HAP-1 (cell line): ENCODE data around the gene MRPL39.

Experiments used
- DNase-seq, 2 experiments: peaks; one replicate each; pipeline ENCODE4 v3.0.0-alpha.2; 2016 to 2020; ENCODE audit warnings: low spot score in 2 of 2
- H3K27me3 ChIP-seq: fragments of 250-450 bp; sonication (Bioruptor Pico); 2 replicates; pipeline ENCODE4 v1.5.1; 2020; ENCODE audit warnings: low read depth, mild to moderate bottlenecking, moderate library complexity
- H3K36me3 ChIP-seq: fragments of 250-450 bp; sonication (Bioruptor Pico); replicated peaks from 2 replicates; pipeline ENCODE4 v1.5.1; 2020; ENCODE audit warnings: mild to moderate bottlenecking
- H3K4me1 ChIP-seq: fragments of 250-450 bp; sonication (Bioruptor Pico); 2 replicates; pipeline ENCODE4 v1.5.1; 2020; ENCODE audit warnings: mild to moderate bottlenecking
- H3K4me3 ChIP-seq: fragments of 250-450 bp; sonication (Bioruptor Pico); 2 replicates; pipeline ENCODE4 v1.5.1; 2020; ENCODE audit warnings: mild to moderate bottlenecking, moderate library complexity
- H3K9me3 ChIP-seq: fragments of 250-450 bp; sonication (Bioruptor Pico); 2 replicates; pipeline ENCODE4 v1.5.1; 2020; ENCODE audit warnings: mild to moderate bottlenecking, moderate library complexity
- in situ Hi-C: fragments of 300-500 bp; cut with MboI; formaldehyde crosslinking; loops from 3 replicates; pipeline ENCODE4 v1.14.3; 2020; ENCODE audit warnings: low sequenced_read_pairs, inconsistent platforms, mixed read lengths

MRPL39 gene

DNA sequence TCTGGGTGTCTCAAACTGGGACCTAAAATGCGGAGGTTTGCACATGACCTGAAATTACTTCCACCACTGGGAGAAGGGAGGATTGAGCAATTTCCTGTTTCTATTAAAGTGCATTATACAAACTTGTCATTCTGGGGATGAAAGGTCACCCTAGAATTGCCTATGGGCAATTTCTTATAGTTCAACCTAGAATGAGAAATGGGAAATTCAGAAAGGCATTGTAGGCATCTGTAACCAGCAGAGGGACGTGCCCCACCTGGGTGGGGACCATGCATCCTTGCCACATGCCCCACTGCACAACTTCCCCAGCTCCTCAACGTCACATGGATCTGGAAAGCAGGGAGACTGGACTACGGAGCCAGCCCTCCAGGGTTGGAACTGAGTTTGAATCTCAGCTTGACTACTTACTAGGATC, 47.0 kb downstream of the MRPL39 start:
- in situ Hi-C loops: no loop called here
- Histone ChIP-seq H3K27me3 (no peaks in the 10 kb centered on the region), H3K4me3 (no peak overlapping the region), H3K36me3 (no peaks in the 10 kb centered on the region; the same call in 1 of the 2 replicates), H3K9me3 (no peaks in the 10 kb centered on the region), H3K4me1 (no peaks in the 10 kb centered on the region)
- DNase-seq: no peak

DNA sequence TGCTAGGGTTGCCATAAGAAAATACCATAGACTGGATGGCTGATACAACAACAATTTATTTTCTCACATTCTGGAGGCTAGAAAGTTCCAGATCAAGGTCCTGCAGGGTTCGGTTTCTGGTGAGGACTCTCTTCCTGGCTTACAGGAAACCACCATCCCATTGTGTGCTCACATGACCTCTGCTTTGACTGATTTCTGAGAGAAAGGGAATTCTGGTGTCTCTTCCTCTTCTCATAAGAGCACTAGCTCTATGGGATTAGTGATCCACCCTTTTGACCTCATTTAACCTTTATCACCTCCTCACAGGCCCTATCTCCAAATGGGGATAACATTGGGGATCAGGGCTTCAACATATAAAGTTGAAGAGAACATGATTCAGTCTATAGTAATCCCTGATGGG, 47.5 kb downstream of the MRPL39 start:
- Histone ChIP-seq H3K9me3 (no peaks in the 10 kb centered on the region), H3K4me3 (no peak overlapping the region), H3K36me3 (no peaks in the 10 kb centered on the region; the same call in 1 of the 2 replicates), H3K27me3 (no peaks in the 10 kb centered on the region), H3K4me1 (no peaks in the 10 kb centered on the region)
- in situ Hi-C loops: no loop called here
- no peak for DNase-seq

DNA sequence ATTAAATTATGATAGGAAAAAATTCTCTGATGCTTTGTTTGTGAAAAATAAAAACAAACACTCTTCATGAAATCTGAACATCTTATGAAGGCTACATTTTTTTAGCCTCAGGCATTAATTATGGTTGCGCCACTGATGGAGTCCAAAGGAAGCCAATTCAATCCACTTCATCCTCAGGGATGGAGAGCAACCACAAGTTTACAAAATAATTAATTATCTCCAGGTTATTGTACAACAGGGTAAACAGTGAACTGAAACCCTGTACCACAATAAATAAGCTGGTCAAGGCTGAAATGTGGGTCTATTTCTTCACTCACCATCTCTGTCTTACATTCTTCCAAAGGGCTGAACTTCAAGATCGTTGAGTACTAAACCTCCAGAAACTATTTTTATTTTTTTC, 49.2 kb downstream of the MRPL39 start:
- Histone ChIP-seq H3K4me3 (no peak overlapping the region), H3K4me1 (peaks cover 2% of the 10 kb centered on the region), H3K27me3 (no peaks in the 10 kb centered on the region), H3K36me3 (no peaks in the 10 kb centered on the region; the same call in 1 of the 2 replicates), H3K9me3 (no peaks in the 10 kb centered on the region)
- DNase-seq: no peak
- in situ Hi-C loops: no loop called here

DNA sequence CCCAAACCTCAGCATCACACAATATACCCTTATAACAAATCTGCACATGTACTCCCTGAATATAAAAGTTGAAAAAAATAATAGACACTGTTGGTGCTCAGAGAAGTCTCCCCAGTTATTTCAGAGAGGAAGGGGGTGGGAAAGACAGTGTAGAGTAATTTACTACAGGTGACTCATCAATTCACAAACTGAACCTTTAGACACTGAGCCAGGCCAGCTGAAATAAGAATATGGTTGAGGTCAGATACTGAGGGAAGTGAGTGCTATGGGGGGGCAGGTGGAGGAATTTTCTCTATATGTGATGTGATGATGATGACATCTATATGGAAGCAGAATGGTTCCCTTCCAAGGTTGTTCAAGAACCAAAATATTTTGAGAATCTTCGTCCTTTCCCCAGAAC, 50.1 kb downstream of the MRPL39 start:
- in situ Hi-C loops: no loop called here
- peaks cover 8% of the 10 kb centered on the region for H3K4me1 ChIP-seq
- no peaks in the 10 kb centered on the region for H3K27me3 ChIP-seq
- DNase-seq: no peak
- no peaks in the 10 kb centered on the region for H3K9me3 ChIP-seq
- H3K36me3 ChIP-seq: no peaks in the 10 kb centered on the region
- no peak overlapping the region for H3K4me3 ChIP-seq

DNA sequence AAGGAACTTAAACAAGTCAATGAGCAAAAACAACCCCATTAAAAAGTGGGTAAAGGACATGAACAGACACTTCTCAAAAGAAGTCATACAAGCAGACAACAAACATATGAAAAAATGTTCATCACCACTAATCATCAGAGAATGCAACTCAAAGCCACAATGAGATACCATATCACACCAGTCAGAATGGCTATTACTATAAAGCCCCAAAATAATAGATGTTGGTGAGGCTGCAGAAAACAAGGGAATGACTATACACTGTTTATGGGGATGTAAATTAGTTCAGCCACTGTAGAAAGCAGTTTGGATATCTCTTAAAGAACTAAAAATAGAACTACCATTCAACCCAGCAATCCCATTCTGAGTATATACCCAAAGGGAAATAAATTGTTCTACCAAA, 51.2 kb downstream of the MRPL39 start:
- Histone ChIP-seq H3K36me3 (no peaks in the 10 kb centered on the region), H3K27me3 (no peaks in the 10 kb centered on the region), H3K9me3 (no peaks in the 10 kb centered on the region), H3K4me1 (peaks cover 8% of the 10 kb centered on the region), H3K4me3 (no peak overlapping the region)
- DNase-seq: no peak
- in situ Hi-C loops: no loop called here

DNA sequence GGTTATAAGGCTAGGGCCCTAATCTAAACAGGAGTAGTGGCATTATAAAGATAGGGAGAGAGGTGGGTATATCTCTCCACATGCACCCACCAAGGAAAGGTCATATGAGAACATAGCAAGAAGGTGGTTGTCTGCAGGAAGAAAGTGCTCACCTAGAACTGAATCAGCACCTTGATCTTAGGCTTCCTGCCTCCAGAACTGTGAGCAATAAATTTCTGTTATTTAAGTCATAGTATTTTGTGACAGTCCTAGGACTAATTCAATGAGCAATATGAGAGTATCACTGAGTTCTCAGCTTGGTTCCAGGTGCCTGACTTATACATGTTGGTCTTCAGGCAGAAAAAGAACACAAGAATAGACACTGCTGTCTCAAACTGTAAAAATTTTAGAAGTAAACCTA, 51.8 kb downstream of the MRPL39 start:
- no peaks in the 10 kb centered on the region for H3K9me3 ChIP-seq
- no peaks in the 10 kb centered on the region for H3K36me3 ChIP-seq
- no peak overlapping the region for H3K4me3 ChIP-seq
- peaks cover 8% of the 10 kb centered on the region for H3K4me1 ChIP-seq
- DNase-seq: no peak
- in situ Hi-C loops: no loop called here
- H3K27me3 ChIP-seq: no peaks in the 10 kb centered on the region

DNA sequence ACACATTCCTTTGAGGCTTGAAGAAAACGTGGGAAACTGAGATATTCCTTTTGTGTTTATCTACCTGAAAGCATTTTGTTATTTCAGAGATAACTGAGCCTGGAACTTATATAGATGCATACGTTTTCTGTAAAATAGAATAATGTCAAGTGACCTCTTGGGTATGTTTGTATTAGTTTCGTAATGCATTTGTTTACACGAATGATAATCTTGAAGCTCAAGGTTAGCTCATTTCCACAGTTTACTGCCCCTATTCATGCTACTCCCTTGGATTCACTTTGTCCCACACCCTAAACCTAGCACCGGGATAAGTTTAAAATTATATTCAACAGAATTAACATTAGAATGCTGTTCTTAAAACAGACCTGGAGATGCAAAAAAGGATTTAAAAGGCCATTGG, 54.4 kb downstream of the MRPL39 start:
- Histone ChIP-seq H3K27me3 (no peaks in the 10 kb centered on the region), H3K4me1 (peaks cover 8% of the 10 kb centered on the region), H3K4me3 (no peak overlapping the region), H3K36me3 (no peaks in the 10 kb centered on the region), H3K9me3 (no peaks in the 10 kb centered on the region)
- in situ Hi-C loops: no loop called here
- DNase-seq: peak in 1 of 2 experiments; percentile 17

DNA sequence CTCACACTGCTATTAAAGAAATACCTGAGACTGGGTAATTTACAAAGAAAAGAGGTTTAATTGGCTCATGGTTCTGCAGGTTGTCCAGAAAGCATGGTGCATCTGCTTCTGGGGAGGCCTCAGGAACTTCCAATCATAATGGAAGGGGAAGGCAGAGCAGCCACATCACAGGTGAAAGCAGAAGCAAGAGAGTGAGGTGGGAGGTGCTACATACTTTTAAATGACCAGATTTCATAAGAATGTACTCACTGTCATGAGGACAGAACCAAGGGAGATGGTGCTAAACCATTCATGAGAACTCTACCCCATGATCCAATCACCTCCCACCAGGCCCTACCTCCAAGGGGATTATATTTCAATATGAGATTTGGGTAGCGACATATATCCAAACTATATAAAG, 55.7 kb downstream of the MRPL39 start:
- Histone ChIP-seq H3K4me1 (peaks cover 8% of the 10 kb centered on the region), H3K36me3 (no peaks in the 10 kb centered on the region), H3K4me3 (no peak overlapping the region), H3K9me3 (no peaks in the 10 kb centered on the region), H3K27me3 (no peaks in the 10 kb centered on the region)
- no peak for DNase-seq
- in situ Hi-C loops: no loop called here

DNA sequence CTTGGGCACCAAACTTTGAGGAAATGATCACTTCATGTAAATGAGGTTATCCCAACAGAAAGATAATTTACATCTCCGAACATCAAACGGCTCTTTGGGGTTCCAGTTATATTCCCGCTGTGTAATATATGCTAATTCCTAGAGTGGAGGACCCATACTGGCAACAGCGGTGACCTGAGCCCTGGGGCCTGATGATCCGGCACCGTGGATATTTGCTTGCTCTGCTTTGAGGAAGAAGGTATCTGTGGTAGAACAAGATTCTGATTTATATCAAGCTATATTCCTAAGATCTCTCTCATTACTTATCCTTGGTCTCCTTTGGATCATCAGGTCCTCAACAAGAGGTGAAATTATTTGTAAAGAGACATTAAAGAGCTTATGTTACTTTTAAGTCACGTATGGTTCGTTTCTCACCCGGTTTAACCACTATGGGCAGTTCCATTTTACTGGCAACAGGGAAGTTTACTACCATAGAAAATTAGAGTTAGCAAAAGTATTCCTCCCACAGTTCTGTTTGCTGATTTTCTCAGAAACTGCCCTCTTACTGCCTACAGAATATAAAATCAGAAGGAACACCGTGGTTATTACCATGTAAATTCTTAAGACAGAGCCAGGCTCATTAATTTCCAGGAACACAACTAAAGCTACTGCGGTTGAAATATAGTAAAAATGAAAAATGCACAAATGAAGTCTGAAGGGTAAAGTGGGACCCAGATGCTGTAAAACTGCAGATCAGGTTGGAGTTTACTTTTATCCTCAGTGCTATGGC, 56.7 kb downstream of the MRPL39 start:
- no peak for DNase-seq
- in situ Hi-C loops: no loop called here
- no peaks in the 10 kb centered on the region for H3K36me3 ChIP-seq
- peaks cover 8% of the 10 kb centered on the region for H3K4me1 ChIP-seq
- no peaks in the 10 kb centered on the region for H3K27me3 ChIP-seq
- no peak overlapping the region for H3K4me3 ChIP-seq
- H3K9me3 ChIP-seq: no peaks in the 10 kb centered on the region

DNA sequence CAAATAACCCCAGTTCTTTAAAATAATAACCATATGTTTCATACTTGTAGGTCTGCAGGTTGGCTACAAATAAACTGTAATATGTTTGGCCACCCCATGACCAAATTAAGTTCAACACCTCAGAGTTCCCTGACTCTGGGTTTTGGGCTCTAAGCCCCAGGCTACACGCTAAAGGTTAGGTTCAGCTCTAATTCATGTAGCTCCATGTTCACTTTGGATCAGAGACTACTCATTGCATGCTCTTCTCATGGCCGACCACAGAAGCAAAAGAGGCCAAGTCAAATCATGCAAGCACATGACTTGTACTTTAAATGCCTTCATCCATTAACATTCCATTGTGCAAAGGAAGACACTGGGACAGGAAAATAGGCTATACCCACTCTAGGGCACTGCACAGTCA, 66.2 kb downstream of the MRPL39 start:
- in situ Hi-C loops: no loop called here
- Histone ChIP-seq H3K27me3 (no peaks in the 10 kb centered on the region), H3K4me1 (no peaks in the 10 kb centered on the region), H3K9me3 (no peaks in the 10 kb centered on the region; the same call in 1 of the 2 replicates), H3K4me3 (no peak overlapping the region), H3K36me3 (no peaks in the 10 kb centered on the region)
- no peak for DNase-seq

DNA sequence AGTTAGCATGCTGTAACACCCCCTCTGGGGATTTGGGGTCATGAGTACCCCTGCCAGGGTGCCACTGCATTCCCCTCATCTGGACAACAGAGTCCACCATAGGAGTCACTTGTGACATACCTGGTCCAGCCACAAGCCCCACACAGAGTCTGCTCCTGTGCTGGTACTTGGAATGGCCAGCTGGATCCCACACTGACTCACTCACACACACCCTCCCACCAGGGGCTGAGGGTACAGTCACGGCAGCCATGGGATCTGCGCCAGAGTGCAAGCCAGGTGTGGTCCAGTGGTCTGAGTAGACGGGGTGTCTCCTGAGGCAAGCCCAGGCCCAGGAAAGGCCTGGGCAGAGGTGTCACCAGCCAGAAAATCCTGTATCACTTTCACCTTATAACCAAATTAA, 67.7 kb downstream of the MRPL39 start:
- no peaks in the 10 kb centered on the region for H3K27me3 ChIP-seq
- H3K4me1 ChIP-seq: no peaks in the 10 kb centered on the region
- no peak for DNase-seq
- H3K9me3 ChIP-seq: no peaks in the 10 kb centered on the region; the same call in 1 of the 2 replicates
- no peak overlapping the region for H3K4me3 ChIP-seq
- in situ Hi-C loops: no loop called here
- no peaks in the 10 kb centered on the region for H3K36me3 ChIP-seq

DNA sequence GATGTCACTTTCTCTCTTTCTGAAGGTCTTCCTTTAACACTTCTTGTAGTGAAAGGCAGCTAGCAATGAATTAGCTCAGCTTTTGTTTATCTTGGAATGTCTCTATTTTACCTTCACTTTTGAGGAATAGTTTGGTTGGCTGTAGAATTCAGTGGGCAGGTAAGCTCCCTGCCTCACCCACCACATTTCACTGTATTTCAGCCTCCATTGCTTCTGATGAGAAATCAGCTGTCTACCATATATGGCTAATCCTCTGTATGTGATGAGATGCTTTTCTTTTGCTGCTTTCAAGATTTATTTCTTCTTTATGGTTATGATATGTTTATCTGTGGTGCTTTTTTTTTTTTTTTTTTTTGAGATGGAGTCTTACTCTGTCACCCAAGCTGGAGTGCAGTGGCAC, 70.1 kb downstream of the MRPL39 start:
- Histone ChIP-seq H3K9me3 (no peaks in the 10 kb centered on the region; the same call in 1 of the 2 replicates), H3K4me3 (no peak overlapping the region), H3K36me3 (no peaks in the 10 kb centered on the region), H3K27me3 (no peaks in the 10 kb centered on the region), H3K4me1 (no peaks in the 10 kb centered on the region)
- DNase-seq: no peak
- in situ Hi-C loops: no loop called here

DNA sequence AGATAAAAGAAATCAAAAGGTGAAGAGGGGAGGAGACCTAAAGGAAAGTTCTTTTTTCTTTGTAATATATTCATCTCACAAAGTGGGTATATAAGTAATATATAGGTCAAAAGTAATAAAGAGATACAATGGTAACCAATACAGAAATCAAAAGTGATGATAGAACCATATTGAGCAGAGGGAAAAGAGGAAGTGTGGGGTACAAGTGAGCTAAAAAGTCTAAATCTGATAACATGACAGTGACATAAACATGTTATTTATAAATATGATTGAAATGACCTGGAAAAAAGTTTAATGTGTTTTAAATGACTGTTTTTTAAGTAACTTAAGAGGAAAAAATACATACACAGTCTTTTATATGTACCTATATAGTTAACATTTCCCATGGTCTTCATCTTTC, 70.5 kb downstream of the MRPL39 start:
- in situ Hi-C loops: no loop called here
- no peak for DNase-seq
- no peaks in the 10 kb centered on the region for H3K36me3 ChIP-seq
- H3K4me1 ChIP-seq: no peaks in the 10 kb centered on the region
- H3K9me3 ChIP-seq: no peaks in the 10 kb centered on the region; the same call in 1 of the 2 replicates
- no peak overlapping the region for H3K4me3 ChIP-seq
- no peaks in the 10 kb centered on the region for H3K27me3 ChIP-seq

DNA sequence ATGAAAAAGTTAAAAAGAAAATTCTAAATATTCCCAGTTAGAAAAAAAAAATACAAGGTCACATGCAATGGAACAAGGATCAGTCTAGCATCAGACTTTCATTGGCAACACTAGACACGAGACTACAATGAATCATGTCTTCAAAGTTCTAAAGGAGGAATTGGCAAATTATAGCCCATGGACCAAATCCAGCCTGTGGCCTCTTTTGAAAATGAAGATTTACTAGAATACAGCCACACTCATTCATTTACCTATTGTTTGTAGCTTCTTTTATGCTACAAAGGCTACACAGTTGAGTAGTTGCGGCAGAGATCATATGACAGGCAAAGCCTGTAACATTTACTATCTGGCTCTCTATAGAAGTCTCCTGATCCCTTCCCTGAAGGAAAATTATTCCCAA, 71.4 kb downstream of the MRPL39 start:
- Histone ChIP-seq H3K4me1 (no peaks in the 10 kb centered on the region), H3K4me3 (no peak overlapping the region), H3K36me3 (no peaks in the 10 kb centered on the region), H3K9me3 (no peaks in the 10 kb centered on the region; the same call in 1 of the 2 replicates), H3K27me3 (no peaks in the 10 kb centered on the region)
- DNase-seq: peak in 1 of 2 experiments; percentile 38
- in situ Hi-C loops: no loop called here
